Tibial nerve (tissue), 3 donors: ENCODE measurements around the gene ATXN3.

ENCODE experiments used
- POLR2A ChIP-seq, 2 donors: fragments of 450-650 bp; IDR thresholded peaks; one replicate each; pipeline ENCODE4 v1.6.1; 2017; ENCODE audit warnings: antibody characterized with exemption in 2 of 2, mild to moderate bottlenecking in 2 of 2, moderate library complexity in 2 of 2
- TF ChIP-seq, protein P1 (sequence below), 5 experiments: fragments of 200-600 bp in 3 of 5; fragments of 450-650 bp in 2 of 5; sonication (generic) in 3 of 5; IDR thresholded peaks; one replicate each; pipeline ENCODE4 v1.5.1; 2016 to 2019; ENCODE audit warnings: antibody characterized with exemption in 5 of 5, mild to moderate bottlenecking in 3 of 5, moderate library complexity in 2 of 5

DNA sequence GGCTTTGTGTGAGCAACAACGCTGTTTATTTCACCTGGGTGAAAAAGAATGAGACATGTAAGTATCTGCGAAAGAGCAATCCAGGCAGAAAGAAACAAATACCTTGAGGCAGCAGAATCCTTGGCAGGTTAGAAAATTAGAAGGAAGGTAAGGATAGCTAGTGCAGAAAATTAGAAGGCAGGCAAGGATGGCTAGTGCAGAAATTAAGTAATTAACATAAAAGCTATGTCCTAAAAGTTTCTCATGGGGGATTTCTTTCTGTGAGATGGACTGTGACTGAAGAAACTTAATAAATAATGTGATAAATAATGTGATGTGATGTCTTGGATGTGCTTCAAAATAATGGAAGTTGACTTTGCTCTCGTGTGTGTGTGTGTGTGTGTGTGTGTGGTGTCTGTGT is 56.6 kb downstream of the ATXN3 start:
- TF ChIP-seq, protein P1, sequence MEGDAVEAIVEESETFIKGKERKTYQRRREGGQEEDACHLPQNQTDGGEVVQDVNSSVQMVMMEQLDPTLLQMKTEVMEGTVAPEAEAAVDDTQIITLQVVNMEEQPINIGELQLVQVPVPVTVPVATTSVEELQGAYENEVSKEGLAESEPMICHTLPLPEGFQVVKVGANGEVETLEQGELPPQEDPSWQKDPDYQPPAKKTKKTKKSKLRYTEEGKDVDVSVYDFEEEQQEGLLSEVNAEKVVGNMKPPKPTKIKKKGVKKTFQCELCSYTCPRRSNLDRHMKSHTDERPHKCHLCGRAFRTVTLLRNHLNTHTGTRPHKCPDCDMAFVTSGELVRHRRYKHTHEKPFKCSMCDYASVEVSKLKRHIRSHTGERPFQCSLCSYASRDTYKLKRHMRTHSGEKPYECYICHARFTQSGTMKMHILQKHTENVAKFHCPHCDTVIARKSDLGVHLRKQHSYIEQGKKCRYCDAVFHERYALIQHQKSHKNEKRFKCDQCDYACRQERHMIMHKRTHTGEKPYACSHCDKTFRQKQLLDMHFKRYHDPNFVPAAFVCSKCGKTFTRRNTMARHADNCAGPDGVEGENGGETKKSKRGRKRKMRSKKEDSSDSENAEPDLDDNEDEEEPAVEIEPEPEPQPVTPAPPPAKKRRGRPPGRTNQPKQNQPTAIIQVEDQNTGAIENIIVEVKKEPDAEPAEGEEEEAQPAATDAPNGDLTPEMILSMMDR (IDR thresholded peaks at IDR 0.05) = no peak
- no peak for TF ChIP-seq POLR2A (IDR thresholded peaks at IDR 0.05)
